Left cardiac atrium (tissue), 4 donors: ENCODE results near the gene UPP2. TPM values are rescaled to one million over a fixed set of nuclear protein-coding genes. Genes with fewer than 3 reads are reported as not detected.
A peak's percentile ranks its signal among the peaks of the same experiment; 100 is the strongest.

Source experiments
- ATAC-seq, 2 donors: fragments of 200-7000 bp; cut with Tn5 transposase; one replicate each; pipeline ENCODE4 v1.9.1; 2020; ENCODE audit warnings: mild to moderate bottlenecking in 2 of 2, moderate library complexity in 2 of 2
- DNase-seq: peaks from one replicate; pipeline ENCODE4 v3.0.0-alpha.2; 2020
- intact Hi-C, 2 donors: fragments of 100-400 bp; cut with DNase I; formaldehyde crosslinking; loops; one replicate each; pipeline versions ENCODE4 v1.14.1 to v1.15.1; 2022 to 2023
- total RNA-seq, 2 donors: library from RNA; stranded (reverse); fragmentation: NEBNext Ultra II Directional; extraction: Animal tissue kit (Norgen Biotek cat#: 25700); gene quantifications; one replicate each; pipeline ENCODE4 v1.2.1, GENCODE V29; 2021
- donor health status: DM: no; HTN: yes; CAD: no.
- donor health status: DM: no; HTN: yes; CAD: no; lungs with severe emphysema.
- donor health status: DM: yes; HTN: yes; CAD: no.
- donor health status: Dilated cardiomyopathy.

Gene UPP2
- total RNA-seq, 2 donors from 2014 or later, result not detected

DNA sequence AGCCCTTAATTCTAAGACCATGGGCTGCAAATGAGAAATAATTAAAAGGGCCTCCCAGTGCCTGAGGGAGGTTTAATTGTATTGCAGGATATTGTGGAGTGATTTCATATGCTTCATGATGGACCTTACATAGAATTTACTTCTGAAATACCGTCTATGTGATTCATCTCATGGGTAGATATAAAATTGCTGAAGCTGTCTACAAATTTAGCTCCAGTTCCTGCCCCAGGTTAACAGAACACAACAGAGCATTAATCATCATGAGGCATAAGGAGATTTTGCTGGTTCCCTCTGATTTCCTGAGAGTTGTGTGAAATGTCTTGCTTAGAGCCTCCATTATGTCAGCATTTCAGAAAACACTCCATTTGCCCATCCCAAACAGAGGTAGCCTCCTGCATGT lies 770 bp downstream of the UPP2 start:
- DNase-seq (no peak), ATAC-seq (no peak)
- intact Hi-C loops, result no loop called here

DNA sequence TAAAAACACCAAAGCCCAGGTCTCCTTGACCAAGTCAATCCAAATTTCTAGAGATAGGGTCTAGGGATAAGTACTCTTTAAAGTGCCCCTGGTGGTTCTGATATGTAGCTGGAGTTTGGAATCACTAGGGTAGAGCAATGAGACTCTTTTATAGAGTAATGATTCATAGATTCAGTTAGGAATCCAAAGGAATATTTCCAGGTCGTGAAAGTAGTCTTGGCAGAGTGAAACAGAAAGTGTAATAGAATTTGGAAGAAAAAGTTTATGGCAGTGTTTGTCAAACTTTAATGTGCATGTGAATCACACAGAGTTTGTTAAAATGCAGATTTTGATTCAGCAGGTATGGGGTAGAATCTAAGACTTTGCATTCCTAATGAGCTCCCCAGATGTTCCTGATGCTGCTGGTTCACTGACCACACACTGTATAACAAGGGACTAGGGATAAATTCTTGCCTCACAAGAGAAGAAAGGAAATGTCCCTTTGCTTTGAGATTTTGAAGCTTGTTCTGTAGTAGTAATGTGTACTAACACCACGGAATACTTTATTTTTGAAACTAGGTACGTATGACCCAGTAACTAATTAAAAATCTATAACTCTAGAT lies 1.8 kb downstream of the UPP2 start:
- intact Hi-C loops, result no loop called here
- ATAC-seq (no peak), DNase-seq (no peak)

DNA sequence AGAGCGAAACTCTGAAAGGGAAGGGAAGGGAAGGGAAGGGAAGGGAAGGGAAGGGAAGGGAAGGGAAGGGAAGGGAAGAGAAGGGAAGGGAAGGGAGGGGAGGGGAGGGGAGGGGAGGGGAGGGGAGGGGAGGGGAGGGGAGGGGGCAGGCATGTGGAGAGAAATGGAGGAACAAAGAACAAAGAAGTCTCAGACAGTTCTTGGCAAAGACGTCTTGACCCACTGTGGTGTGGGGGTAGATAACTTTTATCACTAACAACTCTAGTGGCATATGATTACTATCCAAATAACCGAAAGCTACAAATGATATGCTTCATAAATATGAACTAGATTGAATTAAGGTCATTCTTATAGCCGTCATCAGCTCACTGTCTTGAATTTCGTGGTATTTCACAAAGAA lies 3.2 kb downstream of the UPP2 start:
- DNase-seq (no peak), ATAC-seq (no peak)
- intact Hi-C loops, result no loop called here

DNA sequence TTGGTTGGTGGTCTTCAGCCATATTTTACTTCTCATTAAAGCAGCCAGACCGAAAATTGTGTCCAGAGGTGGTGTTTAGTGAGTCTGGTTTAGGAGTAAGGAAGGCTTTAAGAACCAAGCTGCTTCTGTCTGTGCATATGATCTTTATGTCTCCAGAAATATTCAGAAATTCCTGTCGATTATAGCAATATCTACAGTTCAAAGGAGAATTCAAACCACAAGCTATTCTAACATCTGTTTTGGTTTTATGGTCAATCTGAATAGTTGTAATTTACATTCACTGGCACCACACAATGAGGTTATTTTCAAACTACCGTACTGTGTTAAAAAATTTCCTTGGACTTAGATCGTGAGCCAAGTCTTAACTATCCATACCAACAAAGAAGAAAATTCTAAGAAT lies 11.3 kb downstream of the UPP2 start:
- ATAC-seq, result no peak
- intact Hi-C loops, result no loop called here
- no peak for DNase-seq

DNA sequence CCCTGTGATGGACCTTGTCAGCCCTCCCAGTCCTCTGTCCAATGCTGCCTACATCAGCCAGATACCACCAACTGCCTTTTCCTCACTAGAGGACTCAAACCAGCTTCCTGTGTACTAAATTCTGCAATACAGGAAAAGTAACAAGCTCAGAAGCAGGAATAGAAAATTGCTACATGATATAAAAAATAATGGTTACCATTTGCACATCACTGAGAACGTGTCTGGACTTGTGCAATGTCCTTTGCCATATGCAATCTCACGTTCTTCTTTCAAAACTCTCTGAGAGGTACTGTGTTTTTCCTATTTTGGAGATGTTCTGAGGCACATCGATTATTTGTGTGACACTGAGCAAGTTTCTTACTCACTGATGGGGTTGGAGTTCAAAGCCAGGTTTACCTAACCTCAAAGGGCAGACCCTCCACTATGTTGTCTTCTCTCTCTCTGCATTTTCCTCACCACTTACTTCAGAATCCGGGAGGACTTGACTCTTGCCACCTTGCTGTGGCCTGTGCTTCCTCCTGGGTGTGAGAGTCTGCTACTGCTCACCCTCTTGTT lies 12.1 kb downstream of the UPP2 start:
- DNase-seq (no peak), ATAC-seq (no peak)
- intact Hi-C loops, result no loop called here

DNA sequence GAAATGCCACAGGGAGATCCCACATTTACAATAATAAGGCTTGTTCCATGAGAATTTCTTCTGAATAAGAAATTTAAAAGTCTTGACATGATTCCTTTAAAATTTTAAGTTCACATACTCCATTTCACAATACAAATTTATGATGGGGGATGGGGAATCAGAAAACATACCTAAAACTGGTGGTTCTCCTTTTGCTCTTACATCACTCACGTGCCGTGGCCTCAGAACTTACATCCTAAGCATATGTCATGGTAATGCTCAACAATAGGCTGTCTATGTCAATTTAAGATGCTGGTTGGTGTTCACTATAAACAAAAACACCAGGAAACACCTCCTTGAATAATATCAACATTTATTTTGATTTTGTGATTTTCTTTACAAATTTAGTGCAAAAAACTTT lies 12.8 kb downstream of the UPP2 start:
- intact Hi-C loops, result no loop called here
- no peak for ATAC-seq
- no peak for DNase-seq

DNA sequence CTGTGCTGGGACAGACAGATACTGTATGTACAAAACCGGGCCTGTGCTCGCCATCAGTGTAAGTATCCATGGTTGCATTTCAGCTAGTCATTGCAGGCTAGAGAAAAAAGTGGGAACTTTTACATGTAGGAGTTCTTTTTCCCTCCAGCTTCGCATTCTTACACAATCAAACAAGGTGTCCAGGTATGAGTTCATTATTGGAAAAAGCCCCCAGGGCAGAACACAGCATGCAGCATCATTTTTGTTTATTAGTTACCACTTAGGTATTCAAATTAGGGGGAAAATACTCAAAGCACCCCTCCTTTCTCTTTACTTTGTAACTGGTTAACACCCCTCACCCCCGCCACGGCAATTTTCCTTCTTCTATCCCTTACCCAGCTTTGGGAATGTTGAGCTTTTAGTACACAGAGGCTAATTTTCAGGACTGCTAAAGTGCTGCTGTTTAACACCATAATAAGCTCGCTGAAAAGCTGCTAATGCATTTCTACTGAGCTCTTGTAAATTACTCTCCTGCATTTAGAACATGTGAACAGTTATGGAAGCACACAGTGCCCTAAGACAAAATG lies 13.6 kb downstream of the UPP2 start:
- DNase-seq (no peak), ATAC-seq (no peak)
- intact Hi-C loops, result no loop called here

DNA sequence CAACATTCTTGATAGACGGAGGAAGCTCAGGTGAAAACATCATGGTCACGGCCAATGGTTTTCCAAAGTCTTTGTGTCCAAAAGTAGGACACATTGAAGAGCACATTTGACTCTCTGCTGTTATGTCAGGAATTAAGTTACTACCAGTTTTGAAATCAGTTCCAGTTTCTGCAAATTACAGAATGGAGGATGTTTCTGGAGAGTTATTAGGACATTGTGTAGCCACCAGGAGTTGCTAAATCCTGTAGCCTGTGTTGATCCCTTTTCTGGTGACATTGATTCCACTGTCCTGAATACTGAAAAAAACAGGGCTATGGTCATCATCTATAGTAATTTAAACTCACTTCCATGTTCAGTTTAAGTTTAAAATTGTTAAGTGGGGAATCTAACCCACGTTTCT lies 15.3 kb downstream of the UPP2 start:
- intact Hi-C loops, result no loop called here
- ATAC-seq (no peak), DNase-seq (no peak)

DNA sequence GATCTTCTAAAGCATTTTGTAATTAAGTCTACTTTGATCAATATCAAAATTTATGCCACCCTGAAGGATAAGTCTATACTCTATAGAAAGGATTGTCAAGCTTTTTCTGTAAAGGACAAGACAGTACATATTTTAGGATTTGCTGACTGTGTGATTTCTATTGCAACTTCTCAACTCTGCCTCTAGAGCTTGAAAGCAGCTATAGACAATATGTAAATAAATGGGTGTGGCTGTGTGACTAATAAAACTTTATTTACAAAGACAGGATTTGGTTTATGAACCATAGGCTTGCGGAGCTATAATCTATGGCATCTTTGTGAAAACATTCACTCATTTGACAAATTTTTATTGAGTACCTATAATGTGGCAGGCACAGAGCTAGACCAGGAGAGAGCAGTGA lies 18.4 kb downstream of the UPP2 start:
- intact Hi-C loops, result no loop called here
- no peak for ATAC-seq

DNA sequence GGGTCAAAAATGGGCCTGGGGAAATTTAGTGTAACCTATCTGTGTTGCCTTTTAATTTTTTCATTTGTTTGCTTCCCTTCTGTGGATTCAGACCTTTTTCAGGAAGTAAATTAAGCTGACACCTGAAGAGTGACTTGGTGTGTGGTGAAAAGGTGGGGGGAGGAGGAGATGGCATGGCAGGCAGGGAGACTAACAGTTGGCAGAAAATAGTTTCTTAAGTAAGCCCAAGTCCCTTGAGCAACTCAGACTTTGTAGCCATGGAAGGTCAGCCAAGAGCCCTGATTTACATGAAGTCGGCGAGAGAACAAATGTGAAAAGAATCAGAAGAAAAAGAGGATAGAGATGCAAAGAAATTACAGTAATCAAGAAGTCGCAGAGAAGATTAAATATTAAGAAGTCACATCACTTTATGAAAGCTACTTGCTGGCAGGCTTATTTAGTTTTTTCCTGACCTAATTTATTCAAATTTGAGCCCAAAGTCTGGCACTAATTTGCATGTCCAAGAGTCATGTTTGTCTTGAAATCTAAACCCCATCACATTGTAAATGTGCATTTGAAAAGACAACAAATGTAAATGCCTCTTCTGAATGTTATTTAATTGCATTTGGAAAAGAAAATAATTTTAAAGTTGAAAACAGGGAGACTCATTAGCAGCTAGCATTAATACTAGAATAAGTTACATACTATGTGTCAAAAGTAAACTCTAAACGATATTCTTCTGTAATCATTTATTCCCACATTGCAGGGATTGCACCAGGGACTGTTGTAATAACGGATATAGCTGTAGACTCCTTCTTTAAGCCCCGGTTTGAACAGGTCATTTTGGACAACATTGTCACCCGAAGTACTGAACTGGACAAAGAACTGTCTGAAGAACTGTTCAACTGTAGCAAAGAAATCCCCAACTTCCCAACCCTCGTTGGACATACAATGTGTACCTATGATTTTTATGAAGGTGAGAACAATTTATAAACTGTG lies 19.3 kb downstream of the UPP2 start:
- intact Hi-C loops, result no loop called here
- DNase-seq (no peak), ATAC-seq (peak in 1 of 2 donors; percentile 72)

More for the DNA sequence above, 18.4 kb downstream of the UPP2 start:
- DNase-seq, result no peak

DNA sequence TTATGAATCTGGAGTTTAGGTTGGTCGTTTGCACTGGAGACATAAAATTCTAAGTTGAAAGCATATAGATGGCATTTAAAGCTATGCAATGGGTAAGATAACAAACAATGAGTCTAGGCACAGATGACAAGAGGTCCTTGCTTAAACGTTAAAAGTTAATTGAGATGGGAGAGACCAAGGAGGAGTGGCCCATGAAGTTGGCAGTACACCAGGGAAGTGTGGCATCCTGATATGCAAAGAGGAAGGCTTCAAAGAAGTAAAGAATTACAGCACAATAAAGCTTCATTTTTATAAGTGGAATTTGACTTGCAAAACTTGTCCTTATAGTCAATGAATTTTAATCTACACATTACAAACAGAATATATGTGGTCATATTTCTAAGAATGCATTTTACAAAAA lies 23.2 kb downstream of the UPP2 start:
- ATAC-seq (no peak), DNase-seq (no peak)
- intact Hi-C loops, result no loop called here

DNA sequence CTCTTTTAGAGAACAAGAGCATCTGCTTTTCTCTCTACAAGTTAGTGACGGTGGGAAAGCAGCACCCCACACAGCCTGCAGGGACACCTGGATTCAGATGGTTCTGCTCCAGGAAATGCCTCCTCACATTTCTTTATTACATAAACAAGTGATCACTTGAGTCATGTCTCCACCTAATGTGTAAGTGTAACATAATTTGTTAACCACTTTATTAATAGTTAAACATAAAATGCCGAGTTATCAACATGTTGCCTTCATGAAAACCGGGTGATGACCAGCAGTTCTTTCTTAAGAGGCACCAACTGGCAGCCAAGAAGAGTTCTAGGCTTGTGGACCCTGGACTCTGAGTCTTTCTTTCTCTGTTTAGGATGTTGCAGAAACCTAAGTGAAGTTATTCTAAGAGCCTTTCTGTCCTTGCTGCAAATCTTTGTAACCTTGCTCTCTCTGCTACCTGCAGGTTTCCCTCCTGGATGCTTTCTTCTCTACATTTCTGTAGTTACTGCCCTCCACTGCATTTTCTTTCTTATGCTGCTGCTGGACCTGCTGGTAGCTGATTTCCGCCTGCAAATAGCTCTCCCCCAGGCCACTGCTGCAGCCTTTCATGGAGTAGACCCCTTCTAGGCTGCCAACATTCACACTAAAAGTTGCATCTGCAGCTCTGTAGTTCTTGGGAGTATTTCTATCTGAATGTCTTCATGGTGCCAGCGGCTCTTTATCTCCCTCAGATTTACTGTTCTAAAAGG lies 24.3 kb downstream of the UPP2 start:
- DNase-seq (no peak), ATAC-seq (no peak)
- intact Hi-C loops, result no loop called here

DNA sequence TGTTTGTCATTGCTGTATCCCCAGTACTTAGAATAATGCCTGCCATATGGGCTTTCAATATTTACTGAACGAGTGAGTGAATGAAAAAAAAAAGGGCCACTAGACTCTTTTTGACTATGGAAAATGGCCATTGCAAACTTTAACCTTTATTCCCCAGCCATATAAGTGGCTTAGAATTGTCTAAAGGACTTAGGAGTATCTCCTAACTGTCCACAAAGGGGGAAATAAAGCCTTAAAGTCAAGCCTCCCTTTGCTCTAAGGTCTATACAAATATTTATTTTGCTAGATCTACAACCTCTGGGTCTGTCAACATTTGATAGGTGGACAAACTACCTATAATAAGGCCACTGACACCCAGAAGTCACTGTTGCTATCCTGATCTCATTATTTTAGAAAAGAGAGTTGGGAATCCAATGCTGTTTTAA lies 25.7 kb downstream of the UPP2 start:
- no peak for DNase-seq
- ATAC-seq, result no peak
- intact Hi-C loops, result no loop called here

DNA sequence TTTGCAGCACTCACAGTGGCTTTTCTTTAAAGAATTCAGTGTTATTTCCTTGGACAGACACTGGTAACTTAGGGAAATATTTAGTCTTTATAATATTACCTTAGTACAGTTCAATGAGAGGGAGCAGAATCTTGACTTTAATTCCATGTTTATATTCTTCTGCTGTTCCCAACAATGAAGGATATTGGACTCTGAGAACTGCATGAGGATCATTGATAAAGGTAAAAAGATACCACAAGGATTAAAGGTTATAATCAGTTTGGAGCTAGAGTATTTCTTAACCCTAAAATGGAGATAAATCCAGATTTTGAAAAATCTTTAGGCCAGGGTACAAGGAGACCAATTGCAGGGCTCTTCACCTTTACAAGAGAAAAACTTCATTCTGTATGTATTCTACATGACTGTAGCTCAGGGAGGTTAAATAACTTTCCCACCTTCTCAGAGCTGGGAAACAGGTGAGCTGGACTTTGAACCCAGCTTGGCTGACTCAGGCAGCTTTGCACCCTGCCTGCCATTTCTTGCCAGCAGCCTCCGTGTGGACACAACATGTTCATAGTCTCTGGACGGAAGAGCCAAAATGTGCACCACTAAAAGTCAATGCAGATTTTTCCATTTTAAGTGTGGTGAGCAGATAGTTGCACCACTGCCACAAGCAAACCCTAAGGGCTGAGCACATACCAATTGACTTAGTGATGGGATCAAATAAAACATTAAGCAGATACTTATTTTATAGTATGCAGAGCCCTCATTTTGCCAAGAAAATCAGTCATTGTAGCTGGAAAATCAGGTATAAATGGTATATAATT lies 26.7 kb downstream of the UPP2 start:
- intact Hi-C loops, result no loop called here
- ATAC-seq (no peak), DNase-seq (no peak)

DNA sequence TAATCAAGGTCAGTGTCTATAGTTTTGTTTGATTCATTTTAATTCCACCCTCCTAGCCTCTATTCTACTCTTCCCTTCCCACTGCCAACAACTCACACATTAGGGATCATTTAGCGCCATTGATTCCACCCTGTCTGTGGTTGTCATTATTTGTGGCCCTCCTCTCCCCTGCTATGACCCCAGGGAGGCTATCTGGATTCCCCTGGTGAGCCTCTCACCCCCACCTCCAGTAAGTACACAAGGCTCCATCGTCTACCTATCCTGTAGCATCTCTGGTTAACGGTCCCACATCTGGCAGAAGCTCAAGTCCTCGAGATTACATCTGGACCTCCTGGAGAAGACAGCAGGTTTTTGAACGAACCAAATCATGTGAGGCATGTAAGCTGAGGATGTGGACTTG lies 27.4 kb downstream of the UPP2 start:
- DNase-seq, result no peak
- no peak for ATAC-seq
- intact Hi-C loops, result no loop called here

DNA sequence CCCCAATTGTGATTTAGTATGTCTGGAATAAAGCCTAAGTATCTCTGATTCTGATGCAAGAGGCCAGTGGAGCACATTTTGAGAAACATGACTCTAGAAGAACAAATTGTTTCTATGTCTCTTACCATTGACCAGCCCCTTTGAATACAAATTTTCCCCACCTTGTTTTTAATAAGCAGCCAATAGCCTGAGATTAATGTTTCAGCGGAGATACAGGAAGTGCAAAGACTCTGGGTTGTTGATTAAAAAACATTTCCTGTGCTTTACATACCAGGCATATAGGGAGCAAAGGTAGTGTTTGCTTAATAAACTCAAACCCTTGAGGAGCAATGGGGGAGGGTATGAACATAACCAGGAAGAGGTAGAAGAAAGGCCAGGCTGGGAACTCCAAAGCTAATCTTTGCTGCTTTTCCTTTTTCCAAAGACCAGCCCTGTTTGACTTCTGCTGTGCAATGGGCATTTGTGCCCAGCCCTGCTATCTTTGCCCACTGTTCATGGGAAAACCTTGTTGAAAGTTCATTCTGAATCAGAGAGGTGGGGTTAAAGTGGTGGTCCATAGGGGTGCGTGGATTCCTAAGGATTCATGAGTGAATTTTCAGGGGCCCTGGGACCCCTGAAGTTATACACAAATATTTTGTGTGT lies 29.3 kb downstream of the UPP2 start:
- intact Hi-C loops, result no loop called here
- DNase-seq (no peak), ATAC-seq (no peak)

DNA sequence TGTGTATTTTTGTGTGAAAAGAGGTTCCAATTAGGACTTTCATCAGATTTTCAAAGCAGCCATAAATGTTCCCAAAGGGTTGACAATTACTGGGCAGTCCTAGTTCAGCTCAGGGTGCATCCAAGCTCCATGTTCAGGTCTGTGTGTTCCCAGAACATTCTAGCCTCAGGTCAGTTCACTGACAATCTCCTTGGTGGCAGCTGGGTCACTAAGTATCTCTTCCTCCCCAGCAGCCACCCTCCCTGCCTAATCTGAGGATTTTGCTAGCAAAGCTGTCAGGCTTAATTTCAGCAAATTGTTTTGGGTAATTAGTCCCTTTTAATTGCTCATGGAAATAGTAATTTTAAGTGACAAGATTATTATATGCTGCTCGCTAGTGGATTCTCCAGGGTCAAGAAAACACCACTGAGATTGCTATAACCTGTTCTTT lies 29.8 kb downstream of the UPP2 start:
- intact Hi-C loops, result no loop called here
- ATAC-seq, result no peak
- DNase-seq, result no peak

DNA sequence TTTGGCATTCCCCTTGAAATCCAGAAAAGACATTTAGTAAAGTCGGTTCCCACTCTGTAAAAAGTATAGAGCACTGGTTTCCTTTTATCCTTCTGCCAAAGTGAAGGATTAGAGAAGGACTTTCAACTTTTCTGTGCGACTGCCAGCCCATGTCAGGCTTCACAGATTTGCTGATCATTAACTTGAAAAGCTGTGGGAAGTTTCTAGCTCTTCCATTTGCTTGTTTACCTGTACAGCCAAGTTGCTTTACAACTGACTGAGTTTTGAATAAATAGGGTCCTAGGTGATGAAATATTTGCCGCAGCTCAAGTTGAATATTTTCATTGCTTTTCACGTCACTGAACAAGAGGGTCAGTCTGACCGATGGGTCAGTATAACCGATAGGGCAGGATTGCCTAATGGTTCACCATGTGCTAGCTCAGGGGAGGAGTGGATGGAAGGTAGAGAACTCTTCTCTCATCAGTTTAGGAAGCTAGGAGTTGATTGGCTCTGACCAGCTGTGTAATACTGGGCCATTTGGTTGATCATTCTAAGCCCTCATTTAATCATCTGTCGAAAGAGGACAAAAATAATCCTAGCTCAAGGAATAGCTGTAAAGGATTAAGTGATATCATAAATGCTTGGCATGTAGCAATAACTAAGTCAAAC lies 30.4 kb downstream of the UPP2 start:
- DNase-seq (no peak), ATAC-seq (no peak)
- intact Hi-C loops, result no loop called here
